Osteoblast (primary cell): ENCODE results near the gene ISOC2. TPM values are rescaled to one million over a fixed set of nuclear protein-coding genes. Genes with fewer than 3 reads are reported as not detected.

Experiments
- DNase-seq: peaks from one replicate; pipeline ENCODE4 v3.0.0; 2011; ENCODE audit warnings: low spot score, mixed read lengths; ENCODE audit not compliant: insufficient read length; ENCODE audit errors: missing footprints
- H2AFZ ChIP-seq: 2 replicates; pipeline ENCODE4 v1.6.0; 2011; ENCODE audit warnings: mild to moderate bottlenecking, low read length
- H3K27ac ChIP-seq: 2 replicates; pipeline ENCODE4 v1.5.1; 2011; ENCODE audit warnings: mild to moderate bottlenecking, low read depth, low read length, moderate library complexity
- H3K27me3 ChIP-seq: 2 replicates; pipeline ENCODE4 v1.6.0; 2012; ENCODE audit warnings: mild to moderate bottlenecking, control low read depth, inconsistent platforms, low read length, moderate library complexity; ENCODE audit not compliant: insufficient read depth
- H3K36me3 ChIP-seq: 2 replicates; pipeline ENCODE4 v1.5.1; 2011; ENCODE audit warnings: mild to moderate bottlenecking, low read length, control low read depth, moderate library complexity; ENCODE audit not compliant: insufficient read depth
- H3K4me1 ChIP-seq: 2 replicates; pipeline ENCODE4 v1.5.1; 2011; ENCODE audit warnings: mild to moderate bottlenecking, low read length, control low read depth, moderate library complexity; ENCODE audit not compliant: insufficient read depth
- H3K4me2 ChIP-seq: 2 replicates; pipeline ENCODE4 v1.6.0; 2011; ENCODE audit warnings: mild to moderate bottlenecking, low read length; ENCODE audit not compliant: insufficient read depth
- H3K4me3 ChIP-seq: fragments of 200-600 bp; sonication (generic); 3 replicates; pipeline ENCODE4 v1.5.1; 2012; ENCODE audit warnings: mild to moderate bottlenecking, low read length, inconsistent platforms; ENCODE audit not compliant: insufficient read depth
- H3K79me2 ChIP-seq: 2 replicates; pipeline ENCODE4 v1.6.0; 2012; ENCODE audit warnings: mild to moderate bottlenecking, low read length, control low read depth, inconsistent platforms; ENCODE audit not compliant: insufficient read depth
- H3K9me3 ChIP-seq: 2 replicates; pipeline ENCODE4 v1.5.1; 2011; ENCODE audit warnings: low read depth, low read length, control low read depth
- H4K20me1 ChIP-seq: 2 replicates; pipeline ENCODE4 v1.6.0; 2012; ENCODE audit warnings: mild to moderate bottlenecking, low read length, control low read depth; ENCODE audit not compliant: insufficient read depth
- total RNA-seq: library from RNA; depleted of rRNA; stranded (reverse); fragments of >200 nt; gene quantifications from 2 replicates; pipeline ENCODE4 v1.2.3, GENCODE V29; 2012
- TF ChIP-seq, protein P1 (sequence below): IDR thresholded peaks from 2 replicates; pipeline ENCODE4 v1.5.1; 2011; ENCODE audit warnings: mild to moderate bottlenecking, low read depth, low read length, moderate library complexity; ENCODE audit errors: extremely low read depth

Gene ISOC2
- total RNA-seq, 1 donor: 65.1 TPM

DNA sequence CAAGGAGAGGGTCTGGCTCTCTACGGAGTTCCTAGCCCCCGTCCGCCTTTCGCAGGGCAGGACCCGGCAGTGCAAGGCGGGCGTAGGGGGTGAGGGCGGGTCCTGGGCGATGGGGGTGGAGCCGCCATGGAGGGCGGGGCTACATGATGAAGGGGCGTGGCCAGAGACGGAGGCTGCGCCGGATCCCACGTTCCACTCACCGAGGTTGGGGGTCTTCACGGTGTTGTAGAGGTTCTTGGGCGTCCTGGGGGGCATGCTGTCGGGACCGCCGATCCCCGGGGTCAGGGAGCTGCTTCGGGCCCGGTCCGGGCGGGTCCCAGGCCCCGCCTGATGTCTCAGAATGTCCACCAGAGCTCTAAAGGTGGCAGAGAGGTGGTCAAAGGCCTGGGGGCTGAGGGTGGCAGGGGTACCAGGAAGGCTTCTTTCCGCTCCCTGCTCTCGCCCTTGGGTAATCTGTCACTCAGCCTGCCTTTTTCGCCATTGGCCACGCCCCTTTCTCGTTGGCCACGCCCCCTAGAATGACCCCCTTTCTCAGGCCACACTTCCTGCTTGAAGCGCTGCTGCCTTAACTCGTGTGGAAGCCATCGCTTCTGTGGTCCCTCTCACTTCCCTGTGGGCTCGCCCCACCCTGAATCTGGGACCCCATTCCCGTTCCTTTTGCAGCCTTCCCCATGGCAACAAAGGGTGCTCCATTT is 20.9 kb downstream of the ISOC2 start:
- peaks cover 52% of the 10 kb centered on the region for H3K27me3 ChIP-seq

DNA sequence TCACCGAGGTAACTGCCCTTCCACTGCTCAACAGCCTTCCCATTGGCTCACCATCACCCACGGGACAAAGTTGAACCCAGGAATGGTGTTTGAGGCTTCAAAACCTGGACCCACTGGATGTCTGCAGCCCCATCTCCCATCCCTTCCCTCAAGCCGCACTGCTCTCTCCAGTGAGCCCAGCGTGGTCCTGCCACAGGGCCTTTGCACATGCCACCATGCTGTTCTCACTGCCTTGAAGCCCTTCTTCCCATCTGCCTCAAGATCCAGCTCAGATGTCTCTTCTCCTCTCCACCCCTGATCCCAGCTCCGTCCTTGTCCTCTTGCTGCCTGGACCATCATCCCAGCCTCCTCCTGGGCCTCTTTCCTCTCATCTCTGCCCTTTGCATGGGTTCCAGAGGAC is 22.4 kb downstream of the ISOC2 start:
- Histone ChIP-seq H4K20me1 (no peaks in the 10 kb centered on the region), H3K4me2 (no peak overlapping the region), H3K4me1 (no peaks in the 10 kb centered on the region), H3K4me3 (no peak overlapping the region), H3K9me3 (no peaks in the 10 kb centered on the region), H3K27me3 (peaks cover 37% of the 10 kb centered on the region), H3K27ac (no peak overlapping the region), H3K79me2 (no peaks in the 10 kb centered on the region), H3K36me3 (no peaks in the 10 kb centered on the region), H2AFZ (no peak overlapping the region)
- TF ChIP-seq, protein P1, sequence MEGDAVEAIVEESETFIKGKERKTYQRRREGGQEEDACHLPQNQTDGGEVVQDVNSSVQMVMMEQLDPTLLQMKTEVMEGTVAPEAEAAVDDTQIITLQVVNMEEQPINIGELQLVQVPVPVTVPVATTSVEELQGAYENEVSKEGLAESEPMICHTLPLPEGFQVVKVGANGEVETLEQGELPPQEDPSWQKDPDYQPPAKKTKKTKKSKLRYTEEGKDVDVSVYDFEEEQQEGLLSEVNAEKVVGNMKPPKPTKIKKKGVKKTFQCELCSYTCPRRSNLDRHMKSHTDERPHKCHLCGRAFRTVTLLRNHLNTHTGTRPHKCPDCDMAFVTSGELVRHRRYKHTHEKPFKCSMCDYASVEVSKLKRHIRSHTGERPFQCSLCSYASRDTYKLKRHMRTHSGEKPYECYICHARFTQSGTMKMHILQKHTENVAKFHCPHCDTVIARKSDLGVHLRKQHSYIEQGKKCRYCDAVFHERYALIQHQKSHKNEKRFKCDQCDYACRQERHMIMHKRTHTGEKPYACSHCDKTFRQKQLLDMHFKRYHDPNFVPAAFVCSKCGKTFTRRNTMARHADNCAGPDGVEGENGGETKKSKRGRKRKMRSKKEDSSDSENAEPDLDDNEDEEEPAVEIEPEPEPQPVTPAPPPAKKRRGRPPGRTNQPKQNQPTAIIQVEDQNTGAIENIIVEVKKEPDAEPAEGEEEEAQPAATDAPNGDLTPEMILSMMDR: no peak
- peak; percentile 43 for DNase-seq

More for the DNA sequence above, 20.9 kb downstream of the ISOC2 start:
- Histone ChIP-seq H2AFZ (no peak overlapping the region), H3K9me3 (no peaks in the 10 kb centered on the region), H4K20me1 (no peaks in the 10 kb centered on the region), H3K27ac (no peak overlapping the region), H3K4me3 (no peak overlapping the region), H3K36me3 (no peaks in the 10 kb centered on the region), H3K4me1 (no peaks in the 10 kb centered on the region), H3K4me2 (no peak overlapping the region), H3K79me2 (no peaks in the 10 kb centered on the region)
- DNase-seq: peak; percentile 92
- TF ChIP-seq, protein P1: no peak

DNA sequence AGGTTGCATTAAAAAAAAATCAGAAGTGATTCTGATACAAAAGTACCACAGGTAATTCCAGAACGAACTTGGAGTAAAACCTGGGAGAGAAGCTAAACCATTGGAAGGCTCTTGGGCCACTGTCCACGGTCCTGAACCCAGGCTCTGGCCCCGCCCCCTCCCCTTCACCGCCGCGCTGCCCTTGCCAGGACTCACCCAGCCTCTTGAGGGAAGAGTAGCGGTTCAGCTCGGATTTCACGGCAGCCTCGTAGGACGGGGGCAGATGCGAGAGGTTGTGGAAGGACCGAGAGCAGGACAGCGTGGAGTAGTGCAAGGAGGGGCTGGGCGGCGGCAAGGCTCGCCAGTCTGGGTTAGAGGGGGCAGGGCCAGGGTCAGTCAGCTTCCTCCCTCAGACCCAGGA is 24.0 kb downstream of the ISOC2 start:
- Histone ChIP-seq H3K4me1 (no peaks in the 10 kb centered on the region), H4K20me1 (no peaks in the 10 kb centered on the region), H3K27me3 (peaks cover 38% of the 10 kb centered on the region), H2AFZ (no peak overlapping the region), H3K4me2 (no peak overlapping the region), H3K36me3 (no peaks in the 10 kb centered on the region), H3K9me3 (no peaks in the 10 kb centered on the region), H3K4me3 (no peak overlapping the region), H3K27ac (no peak overlapping the region), H3K79me2 (no peaks in the 10 kb centered on the region)
- DNase-seq: peak; percentile 97
- TF ChIP-seq, protein P1: no peak

DNA sequence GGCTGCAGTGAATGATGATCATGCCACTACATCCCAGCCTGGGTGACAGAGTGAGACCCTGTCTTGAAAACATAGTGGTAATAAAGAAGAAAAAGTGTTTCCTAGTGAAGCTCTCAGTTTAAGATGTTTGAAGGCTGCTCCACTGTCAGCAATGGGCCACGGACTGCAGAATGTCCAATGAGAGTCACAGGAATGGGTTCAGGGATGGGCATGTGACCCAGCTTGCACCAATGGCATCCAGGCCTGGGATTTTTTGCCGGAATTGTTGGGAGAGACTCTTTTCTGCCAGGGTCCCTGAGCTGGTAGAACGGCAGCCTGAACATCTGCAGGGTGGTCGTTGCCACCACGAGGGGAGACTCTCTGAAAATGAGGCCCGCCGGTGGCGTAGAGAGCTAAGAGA is 24.6 kb downstream of the ISOC2 start:
- no peak overlapping the region for H2AFZ ChIP-seq
- H3K27me3 ChIP-seq: peaks cover 35% of the 10 kb centered on the region
- no peaks in the 10 kb centered on the region for H3K4me1 ChIP-seq
- TF ChIP-seq, protein P1: no peak
- H3K4me3 ChIP-seq: no peak overlapping the region
- no peak overlapping the region for H3K27ac ChIP-seq
- no peaks in the 10 kb centered on the region for H4K20me1 ChIP-seq
- peak; percentile 39 for DNase-seq
- H3K36me3 ChIP-seq: no peaks in the 10 kb centered on the region
- H3K9me3 ChIP-seq: no peaks in the 10 kb centered on the region
- H3K79me2 ChIP-seq: no peaks in the 10 kb centered on the region
- H3K4me2 ChIP-seq: no peak overlapping the region
